DND-41 (cell line): ENCODE results near the gene CSF3R.

ENCODE experiments used
- ATAC-seq: fragments of 200-7000 bp; cut with Tn5 transposase; 3 replicates; pipeline ENCODE4 v1.9.1; 2021; ENCODE audit warnings: low read depth; ENCODE audit not compliant: insufficient read depth
- DNase-seq: peaks from one replicate; pipeline ENCODE4 v3.0.0-alpha.2; 2020
- H2AFZ ChIP-seq: 2 replicates; pipeline ENCODE4 v1.6.0; 2012; ENCODE audit warnings: low read depth, low read length
- H3K27ac ChIP-seq: 2 replicates; pipeline ENCODE4 v1.5.1; 2012; ENCODE audit warnings: low read length, inconsistent platforms
- H3K27me3 ChIP-seq: fragments of 200-600 bp; sonication (generic); 2 replicates; pipeline ENCODE4 v1.6.0; 2012; ENCODE audit warnings: low read length, mild to moderate bottlenecking, inconsistent platforms; ENCODE audit not compliant: insufficient read depth, poor library complexity
- H3K36me3 ChIP-seq: 2 replicates; pipeline ENCODE4 v1.5.1; 2012; ENCODE audit warnings: low read length, inconsistent platforms; ENCODE audit not compliant: insufficient read depth
- H3K4me1 ChIP-seq: 2 replicates; pipeline ENCODE4 v1.5.1; 2012; ENCODE audit warnings: mild to moderate bottlenecking, low read length; ENCODE audit not compliant: insufficient read depth
- H3K4me2 ChIP-seq: 2 replicates; pipeline ENCODE4 v1.6.0; 2012; ENCODE audit warnings: mild to moderate bottlenecking, moderate library complexity, low read length, inconsistent platforms; ENCODE audit not compliant: insufficient read depth
- H3K4me3 ChIP-seq, 2 experiments: fragments of 200-600 bp in 1 of 2; shearing (Covaris generic) in 1 of 2; 2 replicates each; pipeline ENCODE4 v1.5.1; 2012 to 2016; ENCODE audit warnings: inconsistent platforms in 2 of 2, low read length in 2 of 2, mild to moderate bottlenecking in 2 of 2, low read depth in 1 of 2, moderate library complexity in 1 of 2
- H3K79me2 ChIP-seq: 2 replicates; pipeline ENCODE4 v1.6.0; 2012; ENCODE audit warnings: low read length, inconsistent platforms; ENCODE audit not compliant: insufficient read depth
- H3K9ac ChIP-seq: 2 replicates; pipeline ENCODE4 v1.6.0; 2012; ENCODE audit warnings: low read depth, mild to moderate bottlenecking, inconsistent platforms, low read length, moderate library complexity
- H3K9me3 ChIP-seq: 2 replicates; pipeline ENCODE4 v1.5.1; 2012; ENCODE audit warnings: low read length, moderate library complexity, mild to moderate bottlenecking, inconsistent platforms; ENCODE audit not compliant: insufficient read depth, severe bottlenecking
- H4K20me1 ChIP-seq: 2 replicates; pipeline ENCODE4 v1.6.0; 2012; ENCODE audit warnings: low read length; ENCODE audit not compliant: insufficient read depth
- CTCF ChIP-seq: IDR thresholded peaks from 2 replicates; pipeline ENCODE4 v1.5.1; 2012; ENCODE audit warnings: borderline replicate concordance, low read length, moderate library complexity, mild to moderate bottlenecking; ENCODE audit not compliant: poor library complexity, severe bottlenecking; ENCODE audit errors: extremely low read depth
- EZH2 ChIP-seq: IDR thresholded peaks from 3 replicates; pipeline ENCODE4 v1.6.1; 2012; ENCODE audit warnings: borderline replicate concordance, low read depth, mild to moderate bottlenecking, moderate library complexity, low read length, inconsistent platforms; ENCODE audit not compliant: severe bottlenecking

The CSF3R gene

GRCh38 chr1:36506276-36506920 is 23.7 kb upstream of the CSF3R start:
- Histone ChIP-seq H3K79me2 (no peaks in the 10 kb centered on the region), H3K27ac (no peak overlapping the region), H3K9me3 (no peaks in the 10 kb centered on the region), H3K36me3 (no peaks in the 10 kb centered on the region), H3K27me3 (peaks cover 31% of the 10 kb centered on the region), H3K9ac (no peak overlapping the region), H4K20me1 (no peaks in the 10 kb centered on the region), H2AFZ (no peak overlapping the region), H3K4me3 (no peak overlapping the region), H3K4me1 (no peaks in the 10 kb centered on the region), H3K4me2 (no peak overlapping the region)
- DNase-seq (no peak), ATAC-seq (no peak)
- TF ChIP-seq CTCF = no peak
- no peak for TF ChIP-seq EZH2

GRCh38 chr1:36503733-36504132 is 21.0 kb upstream of the CSF3R start:
- Histone ChIP-seq H3K79me2 (no peaks in the 10 kb centered on the region), H3K27me3 (peaks cover 31% of the 10 kb centered on the region), H4K20me1 (no peaks in the 10 kb centered on the region), H3K9me3 (no peaks in the 10 kb centered on the region), H3K4me3 (no peak overlapping the region), H3K4me1 (no peaks in the 10 kb centered on the region), H3K27ac (no peak overlapping the region), H2AFZ (no peak overlapping the region), H3K36me3 (no peaks in the 10 kb centered on the region), H3K4me2 (no peak overlapping the region), H3K9ac (no peak overlapping the region)
- no peak for DNase-seq
- ATAC-seq = no peak
- TF ChIP-seq EZH2 (no peak), CTCF (no peak)

GRCh38 chr1:36503159-36503558 is 20.4 kb upstream of the CSF3R start:
- no peak for DNase-seq
- no peaks in the 10 kb centered on the region for H4K20me1 ChIP-seq
- H2AFZ ChIP-seq = no peak overlapping the region
- no peaks in the 10 kb centered on the region for H3K9me3 ChIP-seq
- H3K4me2 ChIP-seq = no peak overlapping the region
- peaks cover 28% of the 10 kb centered on the region for H3K27me3 ChIP-seq
- H3K36me3 ChIP-seq = no peaks in the 10 kb centered on the region
- no peak overlapping the region for H3K27ac ChIP-seq
- no peak overlapping the region for H3K4me3 ChIP-seq
- H3K4me1 ChIP-seq = no peaks in the 10 kb centered on the region
- H3K9ac ChIP-seq = no peak overlapping the region
- H3K79me2 ChIP-seq = no peaks in the 10 kb centered on the region
- ATAC-seq = no peak
- no peak for TF ChIP-seq CTCF
- no peak for TF ChIP-seq EZH2
